Endometrial microvascular endothelial cells (primary cell): Measurements from ENCODE around the gene NSF. TPM values are rescaled to one million over a fixed set of nuclear protein-coding genes. Genes with fewer than 3 reads are reported as not detected.
"Not testable (repeated sequence)": the region's sequence is repeated elsewhere in the genome, so short reads cannot be mapped to it uniquely, and the experiment has no call there.

ENCODE experiments used
- in situ Hi-C: cut with HindIII; loops from 2 replicates; pipeline ENCODE4 v1.10.0; 2017; ENCODE audit warnings: low sequenced_read_pairs, low pct_unique_long_range_greater_than_20kb; ENCODE audit errors: inconsistent ontology term
- total RNA-seq: library from RNA; depleted of rRNA; stranded (reverse); fragments of >200 nt; gene quantifications from one replicate; pipeline ENCODE4 v1.2.3, GENCODE V29; 2015; ENCODE audit errors: inconsistent ontology term

Gene NSF
- total RNA-seq, 1 donor from 2014 or later, result 38.0 TPM

GRCh38 chr17:46685284-46685683, 94.8 kb downstream of the NSF start:
- in situ Hi-C loops, result not testable (repeated sequence)

- in situ Hi-C loops, result not testable (repeated sequence)
Measured at GRCh38 chr17:46692196-46692595, 101.7 kb downstream of the NSF start.

DNA sequence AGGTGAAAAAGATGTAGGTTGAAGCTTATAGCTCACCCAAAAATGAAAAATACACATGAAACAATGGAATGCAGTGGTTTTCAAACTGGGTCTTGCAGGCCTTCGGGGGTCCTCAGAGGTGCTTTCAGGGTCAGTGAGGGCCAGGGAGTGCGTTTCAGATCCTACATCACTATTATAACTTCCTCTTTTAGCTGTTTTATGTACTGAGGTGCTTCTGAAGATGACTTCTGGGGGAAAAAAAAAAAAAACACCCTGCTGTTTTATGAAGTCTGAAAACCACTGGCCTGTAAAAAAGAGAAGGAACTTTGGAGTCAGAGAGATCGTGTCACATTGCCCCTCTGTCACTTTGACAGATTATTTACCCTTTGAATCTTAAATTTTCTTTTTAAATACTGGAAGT, 102.8 kb downstream of the NSF start:
- in situ Hi-C loops, result not testable (repeated sequence)

- in situ Hi-C loops, result not testable (repeated sequence)
Measured at GRCh38 chr17:46696522-46696921, 106.1 kb downstream of the NSF start.

DNA sequence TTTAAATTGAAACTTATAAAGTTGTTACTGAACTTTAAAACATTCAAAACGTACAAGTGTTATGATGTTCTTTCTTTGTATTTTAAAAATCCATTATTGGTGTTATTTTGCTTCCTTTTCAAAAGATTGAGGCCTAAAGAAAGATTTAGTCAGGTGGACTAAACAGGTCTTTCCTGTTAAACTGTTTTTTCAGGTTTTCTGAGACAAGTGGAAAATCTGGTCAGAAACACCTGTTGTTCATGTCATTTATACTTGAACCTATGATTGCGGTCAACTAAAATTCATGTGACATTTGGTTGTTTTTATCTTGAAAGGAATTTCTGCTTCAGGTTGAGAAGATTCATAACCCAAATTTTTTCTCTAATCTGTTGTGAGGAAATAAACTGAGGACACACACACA, 108.5 kb downstream of the NSF start:
- in situ Hi-C loops, result not testable (repeated sequence)

DNA sequence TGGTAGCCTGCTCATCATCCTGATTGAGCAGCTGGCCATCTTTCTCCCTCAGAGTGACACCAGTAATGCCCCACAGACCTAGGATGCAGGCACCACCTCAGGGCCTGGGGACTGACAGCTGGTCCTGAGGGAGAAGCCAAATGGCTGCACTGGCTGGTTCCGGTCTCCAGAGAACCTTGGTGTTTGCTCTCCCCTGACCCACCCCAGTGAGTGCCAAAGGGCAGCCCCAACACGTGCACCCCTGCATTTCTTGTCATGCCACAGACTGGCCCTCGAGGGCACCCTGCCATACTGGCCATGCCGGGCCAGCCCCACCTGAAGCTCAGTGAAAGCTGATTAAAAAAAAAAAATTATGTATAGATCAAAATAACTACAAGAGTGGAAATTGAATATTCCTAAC, 127.5 kb downstream of the NSF start:
- in situ Hi-C loops, result no loop called here

- in situ Hi-C loops, result no loop called here
Measured at GRCh38 chr17:46719891-46720290, 129.4 kb downstream of the NSF start.

DNA sequence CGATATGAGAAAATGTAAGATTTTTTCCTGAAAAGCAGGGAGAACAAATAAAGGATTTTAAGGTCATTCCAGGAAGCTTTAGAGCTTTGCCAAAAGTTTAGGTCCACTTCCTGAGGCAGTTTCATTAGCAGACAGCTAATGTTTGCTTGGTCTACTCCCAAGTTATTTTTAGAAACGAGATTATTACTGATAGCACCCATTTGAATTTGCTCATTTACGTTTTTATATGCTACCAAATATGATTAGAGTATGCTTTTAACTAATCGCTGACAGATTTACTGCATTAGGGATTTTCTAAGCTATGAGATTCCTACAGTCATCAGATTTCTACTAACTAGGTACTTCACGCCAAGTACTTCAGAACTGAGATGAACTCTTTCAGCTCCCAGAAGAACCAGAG, 129.9 kb downstream of the NSF start:
- in situ Hi-C loops, result no loop called here

- in situ Hi-C loops, result no loop called here
Measured at GRCh38 chr17:46722662-46723285, 132.3 kb downstream of the NSF start.

- in situ Hi-C loops, result no loop called here
Measured at GRCh38 chr17:46726206-46726605, 135.7 kb downstream of the NSF start.

DNA sequence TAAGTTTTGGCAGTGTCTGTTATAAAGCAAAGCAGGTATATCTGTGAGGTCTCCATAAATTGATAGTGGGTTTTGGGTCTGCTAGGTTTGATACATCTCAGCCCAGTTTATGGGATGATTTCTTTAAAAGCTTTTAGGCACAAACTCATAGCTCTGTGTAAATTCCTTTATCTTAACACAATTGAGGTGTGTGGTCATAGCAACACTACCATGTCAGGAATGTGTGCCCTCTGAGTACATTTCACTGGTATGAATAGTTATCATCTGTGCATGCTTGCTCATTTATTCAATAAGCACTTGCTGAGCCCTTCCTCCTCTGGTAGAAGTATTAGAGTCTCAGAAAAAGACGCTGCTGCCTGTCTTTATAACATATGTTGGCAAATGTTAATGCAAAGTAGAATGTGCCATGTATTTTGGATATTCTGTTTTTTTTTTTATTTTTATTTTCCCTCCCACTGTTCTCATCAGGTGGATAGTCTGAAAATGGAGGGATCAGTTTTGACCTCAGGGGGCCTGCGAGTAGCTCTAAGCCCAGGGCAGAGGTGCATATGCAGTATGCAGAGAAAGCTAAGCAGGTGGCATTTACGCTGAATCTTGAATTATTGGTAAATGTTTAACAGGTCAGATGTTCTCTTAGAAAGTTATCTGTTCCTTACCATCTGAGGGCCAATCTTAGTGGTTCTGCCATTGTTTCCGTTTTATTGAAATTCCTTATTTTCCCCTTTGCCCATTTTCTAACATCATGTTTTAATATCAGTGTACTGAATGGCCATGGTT, 137.3 kb downstream of the NSF start:
- in situ Hi-C loops, result no loop called here

GRCh38 chr17:46730026-46730425, 139.6 kb downstream of the NSF start:
- in situ Hi-C loops, result no loop called here

DNA sequence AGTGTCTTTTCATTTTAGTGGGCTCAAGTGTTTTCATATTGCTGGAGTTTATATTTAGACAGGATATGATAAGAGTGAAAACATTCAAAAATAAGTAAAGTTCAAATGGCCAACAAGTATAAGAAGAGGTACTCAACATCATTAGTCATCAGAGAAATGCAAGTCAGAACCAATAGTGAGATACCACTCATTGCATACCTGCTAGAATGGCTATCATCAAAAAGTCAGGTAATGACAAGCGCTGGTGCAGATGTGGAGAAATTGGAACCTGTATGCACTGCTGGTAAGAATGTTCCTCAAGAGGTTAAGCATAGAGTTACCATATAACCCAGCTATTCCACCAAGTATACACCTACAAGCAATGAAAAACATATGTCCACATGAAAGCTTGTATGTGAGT, 140.2 kb downstream of the NSF start:
- in situ Hi-C loops, result no loop called here

GRCh38 chr17:46732160-46732559, 141.7 kb downstream of the NSF start:
- in situ Hi-C loops, result no loop called here

- in situ Hi-C loops, result no loop called here
Measured at GRCh38 chr17:46732754-46733398, 142.4 kb downstream of the NSF start.

GRCh38 chr17:46733837-46734475, 143.5 kb downstream of the NSF start:
- in situ Hi-C loops, result no loop called here

- in situ Hi-C loops, result no loop called here
Measured at GRCh38 chr17:46736100-46736499, 145.6 kb downstream of the NSF start.

DNA sequence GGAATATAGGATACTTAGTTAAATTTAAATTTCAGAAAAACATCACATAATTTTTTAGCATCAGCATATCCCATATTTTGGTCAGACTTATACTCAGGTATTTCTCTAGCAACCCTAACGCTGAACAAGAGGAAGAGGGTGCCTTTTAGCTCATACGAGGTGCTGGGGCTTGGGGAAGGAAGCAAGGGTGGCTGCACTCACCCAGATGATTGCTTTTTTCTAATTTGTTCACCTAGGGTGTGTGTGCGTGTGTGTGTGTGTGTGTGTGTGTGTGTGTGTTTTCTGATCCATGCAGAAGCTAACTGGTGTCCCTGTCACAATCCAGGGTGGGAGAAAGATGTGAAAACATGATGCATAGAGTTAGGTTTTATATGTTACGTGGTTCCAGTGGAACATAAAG, 146.9 kb downstream of the NSF start:
- in situ Hi-C loops, result no loop called here

- in situ Hi-C loops, result no loop called here
Measured at GRCh38 chr17:46738544-46738943, 148.1 kb downstream of the NSF start.

DNA sequence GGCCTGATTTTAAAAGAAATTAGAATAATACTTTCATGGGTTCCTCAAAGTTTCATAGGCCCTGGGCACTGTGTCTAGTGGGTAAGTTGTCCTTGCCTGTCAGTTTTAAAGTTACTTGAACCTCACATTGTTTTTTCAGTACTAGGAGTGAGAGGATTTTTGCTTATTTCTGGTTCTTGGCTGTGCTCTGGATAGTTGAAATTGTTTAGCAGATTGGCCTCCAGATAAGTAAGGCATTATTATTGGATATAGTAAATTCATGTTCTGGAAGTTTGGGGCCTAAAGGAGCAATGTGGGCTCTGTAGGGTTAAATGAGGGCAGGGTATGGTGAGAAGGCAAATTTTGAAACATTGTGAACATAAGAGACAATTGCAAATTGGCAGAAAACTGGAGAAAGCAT, 149.5 kb downstream of the NSF start:
- in situ Hi-C loops, result no loop called here
